ENCODE results near the gene LRRC2.
"Not testable (repeated sequence)": the region's sequence is repeated elsewhere in the genome, so short reads cannot be mapped to it uniquely, and the experiment has no call there.

The LRRC2 gene

DNA sequence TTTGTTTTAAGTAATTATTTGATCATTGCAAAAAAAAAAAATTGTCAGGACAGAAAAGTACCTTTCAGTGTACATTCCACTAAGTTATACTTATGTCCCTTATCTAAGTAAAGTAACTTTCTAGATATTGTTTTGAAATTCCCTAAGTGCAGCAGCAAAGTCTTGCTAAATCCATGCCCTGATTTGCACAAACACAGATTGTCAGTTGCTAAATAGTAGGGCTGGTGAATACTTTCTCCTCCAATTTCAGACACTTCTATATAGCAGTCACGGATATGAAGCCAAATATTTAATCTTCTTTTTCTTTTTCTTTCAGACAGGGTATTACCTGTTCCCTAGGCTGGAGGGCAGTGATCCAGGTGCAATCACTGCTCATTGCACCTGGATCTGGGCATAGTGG lies 12.9 kb downstream of the LRRC2 start:
- DNase-seq, result no peak

DNA sequence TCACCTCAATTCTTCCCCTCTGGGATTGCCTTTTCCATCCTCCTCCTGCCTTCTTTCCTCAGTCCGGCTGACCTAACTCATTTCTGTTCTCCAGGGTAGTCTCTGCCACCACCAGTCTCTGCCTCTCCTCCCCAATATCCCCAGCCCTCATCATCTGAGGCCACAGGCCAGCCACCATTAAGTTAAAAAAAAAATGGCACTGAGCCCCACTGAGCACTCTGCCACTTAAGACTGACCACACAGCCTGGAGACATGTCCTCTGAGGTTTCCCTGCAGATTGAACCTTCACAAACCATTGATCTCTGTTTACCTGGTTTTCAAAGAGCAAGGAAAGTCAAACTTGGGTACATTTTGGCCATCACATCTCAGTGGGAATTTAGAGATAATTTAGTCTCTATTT lies 13.6 kb downstream of the LRRC2 start:
- DNase-seq, result no peak

DNA sequence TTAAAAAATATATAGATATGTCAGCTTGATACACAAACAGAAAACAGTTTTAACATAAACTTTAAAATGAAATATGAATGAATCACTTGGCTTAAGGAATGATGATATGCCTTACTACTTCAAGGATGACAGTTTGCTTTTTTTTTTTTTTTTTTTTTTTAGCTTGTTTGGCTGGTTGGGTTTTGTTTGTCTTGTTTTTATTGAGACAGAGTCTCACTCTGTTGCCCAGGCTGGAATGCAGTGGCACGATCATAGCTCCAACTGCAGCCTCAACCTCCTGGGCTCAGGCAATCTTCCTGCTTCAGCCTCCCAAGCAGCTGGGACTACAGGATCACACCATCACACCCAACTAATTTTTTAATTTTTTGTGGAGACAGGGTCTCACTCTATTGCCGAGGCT lies 14.5 kb downstream of the LRRC2 start:
- peak; percentile 26 for DNase-seq

DNA sequence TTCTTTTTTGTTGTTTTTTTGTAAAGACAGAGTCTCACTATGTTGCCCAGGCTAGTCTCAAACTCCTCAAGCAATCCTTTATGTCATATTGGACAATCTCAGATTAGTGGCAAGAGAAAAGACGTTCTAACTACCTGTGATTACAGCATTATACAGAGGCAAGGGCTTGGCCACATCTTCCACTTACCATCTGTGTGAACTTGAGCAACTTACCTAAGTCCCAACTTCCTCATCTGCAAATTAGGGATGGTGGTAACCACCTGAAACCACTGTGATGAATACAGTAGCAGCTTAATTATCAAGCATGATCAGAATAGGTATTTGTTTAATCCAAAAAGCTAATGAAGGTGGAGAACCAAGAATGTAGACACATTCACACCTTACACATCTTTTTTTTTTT lies 16.1 kb downstream of the LRRC2 start:
- DNase-seq, result no peak

DNA sequence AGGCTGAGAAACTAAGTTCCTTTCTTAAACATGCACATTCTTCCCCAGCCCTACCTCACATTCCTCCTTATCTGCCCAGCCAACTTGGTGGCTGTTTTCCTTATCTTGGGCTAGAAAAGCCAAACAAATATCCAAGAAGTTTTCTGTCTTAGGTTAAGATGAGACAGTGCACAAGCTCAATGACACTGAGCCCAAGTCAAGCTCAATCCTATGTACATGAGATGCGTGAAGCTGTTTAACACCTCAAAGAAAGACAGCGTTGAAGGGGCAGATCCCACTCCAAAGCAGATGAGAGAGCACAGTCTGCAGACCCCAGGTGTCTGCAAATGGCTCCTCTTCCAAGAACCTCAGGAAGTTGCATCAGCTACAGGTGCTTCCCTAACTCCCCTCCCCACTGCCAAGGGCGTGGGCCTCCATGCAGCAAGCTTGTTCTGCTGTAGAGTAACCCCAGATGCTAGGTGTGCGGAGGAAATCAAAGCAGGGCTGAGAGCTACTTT lies 16.6 kb downstream of the LRRC2 start:
- no peak for DNase-seq

DNA sequence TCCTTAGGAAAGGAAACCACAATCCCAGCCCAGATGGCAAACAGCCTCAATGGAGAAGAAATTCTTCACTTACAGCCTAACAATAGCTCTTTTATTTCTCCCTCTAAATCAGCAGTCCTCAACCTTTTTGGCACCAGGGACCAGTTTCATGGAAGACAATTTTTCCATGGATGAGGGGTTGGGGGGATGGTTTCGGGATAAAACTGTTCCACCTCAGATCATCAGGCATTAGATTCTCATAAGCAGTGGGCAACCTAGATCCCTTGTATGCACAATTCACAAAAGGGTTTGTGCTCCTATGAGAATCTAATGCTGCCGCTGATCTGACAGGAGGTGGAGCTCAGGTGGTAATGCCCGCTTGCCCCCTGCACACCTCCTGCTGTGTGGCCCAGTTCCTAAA lies 17.5 kb downstream of the LRRC2 start:
- DNase-seq, result not testable (repeated sequence)

DNA sequence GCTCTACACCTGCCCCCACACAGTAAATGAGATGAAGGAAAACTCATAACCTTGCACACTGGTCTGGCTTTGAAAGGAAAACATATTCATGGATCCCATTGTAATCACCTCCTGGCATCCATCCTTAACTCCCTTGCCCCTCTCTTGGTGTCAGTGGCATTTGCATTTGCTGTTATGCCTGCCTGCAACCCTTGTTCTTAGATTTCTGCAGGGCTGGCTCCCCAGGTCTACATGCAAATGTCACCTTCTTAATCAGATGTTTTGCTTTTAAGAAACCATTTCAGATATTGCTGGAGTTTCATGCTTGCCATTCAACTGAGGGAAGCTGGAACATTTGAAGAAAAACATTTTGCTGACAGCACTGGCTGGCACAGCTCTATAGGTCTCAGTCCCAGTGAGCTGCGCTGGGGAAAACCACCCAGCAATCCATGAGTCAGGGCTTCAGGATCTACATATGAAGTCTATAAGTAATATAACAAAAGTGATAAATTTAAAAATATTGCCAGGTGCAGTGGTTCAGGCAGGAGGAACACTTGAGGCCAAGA lies 19.1 kb downstream of the LRRC2 start:
- DNase-seq, result no peak

DNA sequence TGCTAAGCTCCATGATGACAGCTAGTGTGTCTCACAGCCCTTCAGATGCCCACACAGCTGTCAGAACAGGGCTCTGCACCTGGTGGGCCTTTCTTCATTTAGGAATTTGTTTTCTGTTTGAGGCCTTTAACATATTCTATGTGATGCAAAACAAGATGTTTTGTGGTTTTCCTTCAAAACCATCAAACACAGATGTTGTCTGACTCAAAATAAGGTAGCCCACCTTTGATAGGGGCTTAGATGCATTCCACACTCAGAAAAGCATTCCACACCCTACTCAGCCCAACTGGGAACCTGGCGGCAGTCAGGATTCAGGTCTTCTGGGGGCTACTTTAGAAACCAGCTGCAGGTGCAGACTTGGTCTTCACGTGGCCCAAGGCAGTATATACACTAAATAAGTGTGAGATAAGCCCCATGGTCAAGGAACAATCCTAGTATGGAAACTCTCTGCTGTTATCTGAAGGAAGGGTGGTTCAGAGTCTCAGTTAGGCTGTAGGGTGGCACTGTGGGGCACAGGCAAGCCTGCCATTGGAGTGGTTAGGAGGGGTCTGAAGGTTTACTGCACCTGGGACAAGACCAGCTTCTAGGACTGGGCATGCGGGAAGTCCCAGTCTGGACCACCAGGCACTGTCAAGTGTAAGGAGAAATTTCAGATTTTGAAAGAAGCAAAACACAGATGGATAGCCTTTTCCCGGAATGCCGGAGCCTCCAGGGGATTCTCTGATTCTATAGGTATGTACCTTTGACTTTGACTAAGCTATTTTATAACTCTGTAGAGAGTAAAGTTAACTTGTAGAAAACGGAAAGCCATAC lies 20.1 kb downstream of the LRRC2 start:
- DNase-seq, result no peak

DNA sequence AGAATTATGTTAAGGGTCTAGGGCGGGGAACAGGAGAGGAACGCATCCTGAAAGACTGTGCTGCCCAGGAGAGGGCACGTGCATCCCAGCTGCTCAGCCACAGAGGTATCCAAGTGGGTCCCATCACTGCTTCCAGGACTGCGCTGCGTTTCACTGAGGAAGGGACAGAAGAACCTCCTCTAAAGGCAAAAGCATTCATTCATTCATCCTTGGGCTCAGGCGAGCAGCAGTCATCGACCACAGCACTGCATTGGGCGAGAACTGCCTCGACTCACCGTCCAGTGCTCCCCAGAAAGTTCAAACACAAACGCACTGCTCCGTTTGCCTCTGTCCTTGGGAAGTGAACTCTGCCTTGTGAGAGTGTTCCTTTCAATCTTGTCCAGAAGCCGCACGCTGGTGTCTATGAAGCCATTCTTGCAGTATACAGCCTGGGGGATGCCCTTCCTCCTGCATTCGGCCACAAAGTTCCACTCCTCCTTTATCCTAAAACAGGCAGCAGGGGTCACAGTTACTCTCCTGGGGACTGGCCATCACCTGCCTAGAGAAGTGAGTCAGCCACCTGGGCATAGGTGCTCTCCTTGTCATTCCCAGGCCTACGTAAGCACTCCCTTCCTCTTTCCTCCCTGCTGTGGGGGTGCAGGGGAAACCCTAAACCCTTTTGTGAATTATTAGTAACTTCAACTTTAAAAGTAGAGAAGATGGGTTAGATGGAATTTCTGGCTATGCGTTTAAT lies 21.2 kb downstream of the LRRC2 start:
- no peak for DNase-seq

DNA sequence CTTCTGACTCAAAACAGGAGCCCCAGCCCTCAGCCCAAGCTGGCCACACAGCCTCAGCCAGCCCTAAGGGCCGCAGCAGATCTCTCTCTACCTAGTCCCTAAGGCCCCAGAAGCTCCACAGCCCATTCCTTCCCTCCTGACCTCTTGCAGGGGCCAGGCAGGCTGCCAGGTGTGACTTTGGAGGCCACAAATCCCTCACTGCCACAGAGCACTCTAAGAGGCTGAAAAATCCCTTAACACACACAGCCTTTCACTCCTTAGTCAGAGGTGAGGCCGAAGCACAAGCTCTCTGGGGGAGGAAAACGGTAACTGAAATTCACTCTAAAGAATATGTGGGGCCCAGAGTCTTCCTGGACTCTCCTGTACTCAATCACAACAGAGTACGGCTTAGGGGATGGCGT lies 23.3 kb downstream of the LRRC2 start:
- no peak for DNase-seq

DNA sequence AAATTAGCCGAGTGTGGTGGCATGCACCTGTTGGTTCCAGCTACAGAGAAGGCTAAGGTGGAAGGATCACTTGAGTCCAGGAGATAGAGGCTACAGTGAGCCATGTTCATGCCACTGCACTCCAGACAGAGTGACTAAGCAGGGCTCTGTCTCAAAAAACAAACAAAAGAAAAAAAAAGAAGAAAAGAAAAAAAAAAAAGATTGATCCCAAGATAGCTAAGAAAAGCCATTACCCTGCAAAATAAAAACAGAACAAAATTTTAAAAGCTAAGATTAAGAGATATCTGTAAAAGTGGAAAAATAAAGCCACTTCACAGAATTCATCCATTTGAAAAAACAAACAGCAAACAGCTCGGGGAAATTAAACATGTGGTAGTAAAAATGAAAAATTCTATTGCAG lies 23.8 kb downstream of the LRRC2 start:
- DNase-seq, result peak; percentile 57

DNA sequence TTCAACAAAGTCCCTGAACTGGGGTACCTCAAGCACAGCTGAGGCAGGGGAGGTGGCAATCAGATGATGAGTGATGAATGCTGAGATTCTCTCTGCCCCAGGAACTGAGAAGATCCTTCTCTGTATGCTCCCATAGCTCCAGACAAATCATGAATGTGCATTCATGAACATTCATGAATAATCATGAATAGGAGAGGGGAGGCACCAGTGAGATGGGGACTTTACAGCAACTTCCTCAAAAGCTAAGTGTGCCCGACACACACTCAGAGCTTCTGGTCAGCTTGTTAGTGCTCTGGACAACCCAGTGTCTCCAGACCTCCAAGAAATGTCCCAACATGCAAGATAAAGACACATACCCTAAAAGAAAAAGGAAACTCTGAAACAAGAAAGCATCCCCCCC lies 24.3 kb downstream of the LRRC2 start:
- DNase-seq, result no peak

DNA sequence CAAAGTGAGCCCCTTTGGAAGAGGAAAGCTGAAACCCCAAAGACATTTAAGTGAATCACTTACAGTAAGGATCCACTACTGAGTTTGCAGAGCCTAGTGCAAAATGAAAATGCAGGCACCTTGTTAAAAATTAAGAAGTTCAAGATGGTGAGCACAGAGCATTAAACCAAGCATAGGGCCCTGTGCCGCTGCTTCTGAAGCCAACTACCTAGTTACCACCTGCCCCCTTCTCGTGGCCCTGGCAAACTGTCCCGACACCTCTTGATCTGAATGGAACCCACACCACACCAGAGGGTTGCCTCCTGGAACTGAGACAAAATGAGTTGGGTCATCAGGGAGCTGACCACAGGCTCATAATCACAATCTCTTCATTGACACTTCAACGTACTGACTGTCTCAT lies 25.6 kb downstream of the LRRC2 start:
- DNase-seq, result no peak

DNA sequence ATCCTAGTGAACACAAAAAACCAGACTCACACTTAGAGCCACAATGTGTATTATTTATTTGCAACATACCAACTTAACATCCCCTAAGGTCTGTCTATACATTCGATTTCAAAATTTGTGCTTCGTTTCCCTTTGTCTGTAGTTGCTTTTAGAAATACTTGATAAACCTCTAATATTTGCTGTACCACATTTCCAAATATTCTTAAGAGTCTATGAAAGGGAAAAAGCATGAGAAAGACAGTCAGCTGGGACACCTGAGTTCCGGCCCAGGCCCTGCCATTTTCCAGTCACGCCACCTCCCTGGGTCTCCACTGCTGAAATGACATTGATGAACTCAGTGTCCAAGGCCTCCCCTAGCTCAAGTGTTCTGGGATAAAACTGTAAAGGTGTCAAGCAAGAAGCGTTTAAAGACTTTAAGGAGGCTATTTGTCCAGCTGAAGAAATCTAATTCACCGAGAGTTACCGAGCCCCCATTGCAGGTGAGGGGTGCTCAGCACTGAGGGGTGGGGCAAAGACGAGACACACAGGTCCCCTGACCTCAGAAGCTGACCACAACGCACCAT lies 26.6 kb downstream of the LRRC2 start:
- DNase-seq, result no peak

DNA sequence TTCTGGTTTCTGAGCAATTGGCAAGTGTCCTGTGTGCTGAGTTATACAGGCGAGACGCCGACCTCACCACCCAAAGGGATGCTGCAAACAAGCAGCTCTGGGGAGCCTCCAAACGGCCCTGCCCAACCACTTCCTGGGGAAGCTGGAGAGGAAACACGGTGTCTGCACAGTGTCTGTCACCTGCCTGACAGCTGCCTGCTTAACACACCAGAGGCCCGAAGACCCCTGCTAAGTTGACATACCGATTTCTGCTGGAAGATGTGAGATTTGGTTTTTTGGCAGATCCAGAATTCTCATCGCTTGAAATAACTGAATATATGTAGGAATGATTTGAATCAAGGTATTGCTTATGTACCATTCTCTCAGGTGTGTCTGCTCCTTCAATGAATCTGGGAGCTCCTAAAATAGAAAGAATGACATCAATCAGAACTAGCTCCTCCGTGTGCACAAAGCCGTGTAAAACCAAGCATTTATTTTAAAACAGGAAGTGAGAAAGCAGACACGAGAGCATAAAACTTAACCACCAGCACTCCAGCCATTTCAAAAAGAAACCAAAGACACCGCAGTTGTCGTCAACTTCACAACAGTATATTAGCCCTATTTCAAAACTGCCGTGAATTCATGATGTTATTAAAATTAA lies 27.2 kb downstream of the LRRC2 start:
- peak; percentile 68 for DNase-seq

DNA sequence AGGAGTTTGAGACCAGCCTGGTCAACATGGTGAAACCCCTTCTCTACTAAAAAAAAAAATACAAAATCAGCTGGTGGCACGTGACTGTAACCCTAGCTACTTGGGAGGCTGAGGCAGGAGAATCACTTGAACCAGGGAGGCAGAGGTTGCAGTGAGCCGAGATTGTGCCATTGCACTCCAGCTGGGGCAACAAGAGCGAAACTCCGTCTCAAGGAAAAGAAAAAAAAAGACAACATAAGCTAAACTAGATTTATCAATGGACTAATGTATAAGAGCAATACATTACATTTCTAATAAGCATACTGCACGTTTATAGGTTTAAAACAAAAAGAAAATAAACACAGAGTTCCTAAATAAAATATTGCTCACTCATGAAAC lies 27.7 kb downstream of the LRRC2 start:
- DNase-seq, result not testable (repeated sequence)

DNA sequence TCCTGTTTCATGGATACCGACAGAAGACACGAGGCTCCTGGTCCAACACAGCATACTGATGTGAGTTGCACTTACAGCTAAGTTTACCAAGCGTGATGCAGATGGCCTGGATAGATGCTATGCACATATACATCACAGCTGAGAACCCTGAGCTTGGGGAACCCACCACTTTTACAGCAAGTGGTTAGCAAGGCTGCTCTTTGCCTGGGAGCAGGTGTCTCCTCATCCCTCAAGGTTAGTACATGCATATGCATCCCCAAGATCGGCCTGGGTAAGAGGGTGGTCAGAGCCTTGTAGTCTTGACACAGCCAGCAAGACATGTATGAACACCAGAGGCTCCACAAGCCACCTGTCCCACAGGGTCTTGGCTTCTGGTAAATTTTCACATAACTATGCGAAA lies 28.3 kb downstream of the LRRC2 start:
- no peak for DNase-seq

DNA sequence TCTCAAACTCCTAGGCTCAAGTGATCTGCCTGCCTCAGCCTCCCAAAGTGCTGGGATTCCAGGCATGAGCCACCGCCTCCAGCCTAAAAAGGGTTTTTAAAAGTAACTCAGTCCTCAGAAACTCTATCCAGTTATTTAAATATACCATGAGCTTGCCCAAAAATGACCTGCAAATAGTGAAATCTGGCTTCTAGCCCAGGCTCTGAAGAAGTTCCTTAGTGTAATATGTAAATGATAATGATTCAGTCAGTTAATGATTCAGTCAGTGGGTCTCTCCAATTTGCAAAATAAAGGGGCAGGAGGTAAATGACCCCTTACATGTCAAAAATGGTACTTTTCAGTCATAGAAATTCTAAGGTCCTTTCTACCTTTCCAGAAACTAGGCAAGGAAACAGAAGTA lies 28.8 kb downstream of the LRRC2 start:
- no peak for DNase-seq

DNA sequence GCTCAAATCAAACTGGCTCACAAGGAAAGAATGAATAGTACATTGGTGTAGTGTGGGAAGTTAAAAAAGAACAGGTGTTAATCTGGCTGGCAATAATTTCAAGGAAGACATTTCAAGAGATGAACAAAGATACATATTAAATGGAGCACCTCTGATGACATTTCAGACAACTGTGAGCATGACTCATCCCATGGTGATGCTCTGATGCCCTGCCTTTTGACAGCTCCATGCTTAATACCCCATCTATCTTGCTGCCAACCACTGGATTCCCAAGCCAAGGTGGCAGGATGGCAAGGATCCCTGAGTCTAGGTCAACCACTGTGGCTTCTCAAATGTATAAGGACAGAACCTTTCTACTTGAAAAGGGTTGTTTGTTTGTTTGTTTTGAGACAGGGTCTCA lies 29.3 kb downstream of the LRRC2 start:
- no peak for DNase-seq

DNA sequence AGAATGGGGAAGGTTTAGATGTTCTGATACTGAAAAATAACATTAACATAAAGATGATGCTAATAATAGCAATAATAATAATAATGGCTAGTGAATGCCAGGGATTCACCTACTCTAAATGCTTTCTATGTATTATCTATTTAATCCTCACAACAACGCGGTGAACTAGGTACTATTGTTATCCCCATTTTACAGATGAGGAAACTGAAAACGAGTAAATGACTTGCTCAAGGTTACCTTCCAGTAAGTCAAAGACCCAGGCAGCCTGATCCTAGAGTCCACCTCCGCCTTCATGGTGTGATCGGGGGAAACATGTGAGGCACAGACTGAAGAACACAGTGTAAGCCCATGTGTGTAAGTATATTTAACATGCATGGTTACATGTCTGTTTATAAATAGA lies 30.4 kb downstream of the LRRC2 start:
- no peak for DNase-seq

DNA sequence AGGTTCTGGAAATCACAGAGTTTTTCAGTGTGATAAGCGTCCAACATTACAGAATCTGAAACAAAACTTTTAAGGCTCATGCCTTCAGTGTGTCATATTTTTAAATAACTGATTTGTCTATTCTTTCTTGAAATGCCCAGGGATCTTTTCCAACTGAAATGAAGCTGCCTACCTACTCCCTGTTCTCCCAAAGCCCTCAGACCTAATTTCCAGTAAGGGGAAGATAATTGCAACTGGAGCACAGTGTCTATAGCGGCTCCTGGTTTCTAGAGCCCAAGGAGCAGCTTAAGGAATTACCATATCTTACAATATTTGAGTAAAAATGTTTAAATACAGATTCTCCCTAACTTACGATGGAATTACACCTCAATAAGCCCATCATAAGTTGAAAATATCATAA lies 33.0 kb downstream of the LRRC2 start:
- no peak for DNase-seq

DNA sequence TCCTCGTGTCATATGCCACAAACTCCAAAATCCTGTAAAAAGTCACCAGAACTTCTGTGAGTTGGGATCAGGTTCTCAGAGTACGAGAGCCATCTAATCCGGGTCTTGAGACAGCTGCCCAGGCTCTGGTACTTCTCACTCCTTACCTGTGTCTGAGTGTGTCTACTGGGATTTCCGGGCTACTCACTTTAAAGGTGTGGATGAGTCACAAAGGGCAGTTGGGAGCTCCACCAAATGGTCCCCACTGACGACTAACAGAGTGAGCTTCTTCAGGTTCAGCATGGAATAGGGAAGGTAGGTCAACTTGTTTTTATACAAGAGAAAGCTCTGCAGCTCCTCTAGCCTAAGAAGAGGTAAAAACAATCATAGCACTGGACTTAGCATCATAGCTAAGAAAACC lies 38.9 kb downstream of the LRRC2 start:
- DNase-seq, result no peak

DNA sequence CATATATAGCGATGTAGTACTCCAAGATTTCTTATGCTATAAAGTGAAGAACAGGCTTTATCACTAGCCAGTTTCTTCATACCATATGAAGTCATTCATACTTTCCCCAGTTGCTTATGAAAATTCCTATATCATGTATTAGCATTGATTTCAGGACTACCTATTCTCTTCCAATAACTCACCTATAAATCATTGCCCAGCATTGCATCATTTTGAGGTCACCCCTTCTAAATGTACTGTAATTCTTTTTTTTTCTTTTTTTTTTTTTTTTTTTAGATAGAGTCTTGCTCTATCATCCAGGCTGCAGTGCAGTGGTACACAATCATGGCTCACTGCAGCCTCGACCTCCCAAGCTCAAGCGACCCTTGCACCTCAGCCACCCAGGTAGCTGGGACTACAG lies 41.3 kb downstream of the LRRC2 start:
- no peak for DNase-seq

Data from fibroblast of skin of back (primary cell).